GM12878 (cell line): ENCODE measurements around the gene DST. TPM values are rescaled to one million over a fixed set of nuclear protein-coding genes. Genes with fewer than 3 reads are reported as not detected.

Experiments used
- ATAC-seq: fragments of 200-7000 bp; cut with Tn5 transposase; 3 replicates; pipeline ENCODE4 v1.9.1; 2020; ENCODE audit warnings: mild to moderate bottlenecking, moderate library complexity
- BruUV-seq: library from RNA; stranded (reverse); fragments of 400-500 nt; replicated peaks from 2 replicates; lab custom pipeline; 2021; lab: Mats Ljungman, UMichigan
- CTCF ChIA-PET: fragments of 300-600 bp; sonication (Branson Sonifier 250); formaldehyde crosslinking; extraction: SDS; loops from one replicate; lab custom pipeline; 2021; ENCODE audit warnings: inconsistent platforms; lab: Yijun Ruan, JAX
- POLR2A ChIA-PET: fragments of 350-600 bp; formaldehyde crosslinking; extraction: SDS; loops from one replicate; lab custom pipeline; 2021; ENCODE audit warnings: inconsistent platforms; lab: Charles Lee
- RAD21 ChIA-PET: fragments of 300-600 bp; sonication (Branson Sonifier 250); formaldehyde crosslinking; loops from one replicate; lab custom pipeline; 2023; ENCODE audit warnings: antibody characterized with exemption; ENCODE audit not compliant: unreplicated experiment; lab: Charles Lee
- SMC1A ChIA-PET: fragments of 300-600 bp; sonication (Branson Sonifier 250); formaldehyde crosslinking; loops from one replicate; lab custom pipeline; 2023; ENCODE audit not compliant: unreplicated experiment, uncharacterized antibody; lab: Charles Lee
- DNase-seq: peaks from one replicate; pipeline ENCODE4 v3.0.0-alpha.2; 2011; ENCODE audit warnings: low read depth, low spot score
- FAIRE-seq: peaks from 3 replicates; lab custom pipeline; 2011; peaks lifted over from hg19 to GRCh38; lab: Jason Lieb, UNC
- H2AFZ ChIP-seq: 2 replicates; pipeline ENCODE4 v1.6.0; 2011; ENCODE audit warnings: low read depth, low read length, control low read depth; ENCODE audit not compliant: control insufficient read depth
- H3K27ac ChIP-seq: 2 replicates; pipeline ENCODE4 v1.5.1; 2011; ENCODE audit warnings: control low read depth; ENCODE audit not compliant: control insufficient read depth, insufficient read depth
- H3K27me3 ChIP-seq, 2 experiments: replicated peaks in 1 of 2; 2 replicates each; pipeline versions ENCODE4 v1.6.0 to v1.6.1; 2011; ENCODE audit warnings: low read length in 1 of 2; ENCODE audit not compliant: control insufficient read depth in 2 of 2, insufficient read depth in 2 of 2
- H3K36me3 ChIP-seq, 2 experiments: 2 replicates each; pipeline ENCODE4 v1.5.1; 2011; ENCODE audit warnings: low read length in 1 of 2; ENCODE audit not compliant: control insufficient read depth in 2 of 2, insufficient read depth in 2 of 2
- H3K4me1 ChIP-seq: 2 replicates; pipeline ENCODE4 v1.6.1; 2011; ENCODE audit warnings: mild to moderate bottlenecking, low read length, moderate library complexity, mixed read lengths; ENCODE audit not compliant: control insufficient read depth, insufficient read depth
- H3K4me2 ChIP-seq: 2 replicates; pipeline ENCODE4 v1.6.0; 2011; ENCODE audit warnings: control low read depth; ENCODE audit not compliant: control insufficient read depth, insufficient read depth
- H3K4me3 ChIP-seq: fragments of 200-600 bp; sonication (generic); 2 replicates; pipeline ENCODE4 v1.5.1; 2016
- H3K79me2 ChIP-seq: 2 replicates; pipeline ENCODE4 v1.6.0; 2011; ENCODE audit warnings: low read length; ENCODE audit not compliant: control insufficient read depth, insufficient read depth
- H3K9ac ChIP-seq: 2 replicates; pipeline ENCODE4 v1.8.0; 2011; ENCODE audit warnings: low read length, control low read depth, mixed read lengths; ENCODE audit not compliant: control insufficient read depth, insufficient read depth
- H3K9me3 ChIP-seq: replicated peaks from 3 replicates; pipeline ENCODE4 v1.5.1; 2011; ENCODE audit warnings: mild to moderate bottlenecking, low read length; ENCODE audit not compliant: control insufficient read depth, insufficient read depth
- H4K20me1 ChIP-seq: 2 replicates; pipeline ENCODE4 v1.6.0; 2011; ENCODE audit not compliant: control insufficient read depth, insufficient read depth
- ETV6 ChIP-seq, 2 experiments: fragments of 450-650 bp in 1 of 2; IDR thresholded peaks in 1 of 2; conservative IDR thresholded peaks in 1 of 2; 2 replicates each; pipeline ENCODE4 v1.6.1; 2014; ENCODE audit warnings: antibody characterized with exemption in 1 of 2, borderline replicate concordance in 1 of 2, low read depth in 1 of 2, mild to moderate bottlenecking in 1 of 2, moderate library complexity in 1 of 2
- HDGF ChIP-seq: fragments of 450-650 bp; IDR thresholded peaks from 2 replicates; pipeline ENCODE4 v1.6.1; 2016; ENCODE audit warnings: antibody characterized with exemption
- MTA3 ChIP-seq: IDR thresholded peaks from 2 replicates; pipeline ENCODE4 v1.6.1; 2012; ENCODE audit warnings: low read length, inconsistent platforms, borderline replicate concordance
- NFIC ChIP-seq: IDR thresholded peaks from 2 replicates; pipeline ENCODE4 v1.6.1; 2012; ENCODE audit warnings: low read depth, mild to moderate bottlenecking, inconsistent platforms, low read length, moderate library complexity
- RB1 ChIP-seq: fragments of 450-650 bp; formaldehyde crosslinking; IDR thresholded peaks from 2 replicates; pipeline ENCODE4 v1.6.1; 2017; ENCODE audit warnings: mild to moderate bottlenecking, borderline replicate concordance
- RCOR1 ChIP-seq: conservative IDR thresholded peaks from 2 replicates; pipeline ENCODE4 v1.6.1; 2012; ENCODE audit warnings: low read depth, low read length, improper control_type of control experiment
- ZNF384 ChIP-seq: IDR thresholded peaks from 2 replicates; pipeline ENCODE4 v1.6.1; 2012; ENCODE audit warnings: low read depth, mild to moderate bottlenecking, low read length, improper control_type of control experiment, borderline replicate concordance
- WGBS: methylation state at CpG from one replicate; pipeline ENCODE4 v1.1.6; 2016; ENCODE audit warnings: low lambda C conversion rate; ENCODE audit not compliant: insufficient replicate concordance, insufficient coverage; ENCODE audit errors: missing lambda C conversion rate; 5-methylcytosine and 5-hydroxymethylcytosine counted together
- in situ Hi-C: fragments of 300-500 bp; cut with MboI; formaldehyde crosslinking; loops from 9 replicates; pipeline ENCODE4 v1.14.3; 2018; ENCODE audit warnings: mixed read lengths
- intact Hi-C: fragments of 100-400 bp; cut with micrococcal nuclease; formaldehyde crosslinking; loops from one replicate; pipeline ENCODE4 v1.14.2; 2022; ENCODE audit not compliant: unreplicated experiment
- polyA plus RNA-seq, 11 experiments: library from polyadenylated mRNA; depleted of rRNA in 4 of 11; unstranded in 6 of 11; stranded (reverse) in 5 of 11; fragments of >200 nt; fragmentation: Nextera tagmentation in 4 of 11; fragmentation: Illumina TruSeq in 1 of 11; extraction: Ambion mirVana in 4 of 11; extraction: Trizol in 1 of 11; gene quantifications; 1 replicate in 1 of 11; 2 replicates in 10 of 11; pipeline versions ENCODE4 v1.2.1 to v1.2.3, GENCODE V29; 2011 to 2016; ENCODE audit warnings: inconsistent platforms in 2 of 11, missing spikeins in 2 of 11, low read depth in 1 of 11
- total RNA-seq, 4 experiments: library from RNA; depleted of rRNA in 3 of 4; stranded (reverse); fragments of >200 nt in 3 of 4; fragmentation: Illumina TruSeq in 1 of 4; extraction: Trizol in 1 of 4; gene quantifications; 2 replicates each; pipeline versions ENCODE4 v1.2.1 to v1.2.3, GENCODE V29; 2013 to 2021
- TF ChIP-seq, protein P1 (sequence below): fragments of 450-650 bp; formaldehyde crosslinking; IDR thresholded peaks from 2 replicates; pipeline ENCODE4 v1.4.0; 2022; ENCODE audit warnings: mild to moderate bottlenecking, moderate library complexity
- TF ChIP-seq, protein P2 (sequence below): fragments of 450-650 bp; IDR thresholded peaks from 2 replicates; pipeline ENCODE4 v1.6.1; 2016; ENCODE audit warnings: mild to moderate bottlenecking, moderate library complexity, borderline replicate concordance
- TF ChIP-seq, protein P3 (sequence below): fragments of 150-350 bp; IDR thresholded peaks from 2 replicates; pipeline ENCODE4 v1.6.1; 2014; ENCODE audit warnings: mild to moderate bottlenecking, low read depth, low read length

The DST gene
- total and polyA plus RNA-seq, 10 of the 15 experiments (the other 5 are each of a cell fraction or from before 2014, with no cell fraction given) = 32.1 to 156 (median 75.0) TPM

DNA sequence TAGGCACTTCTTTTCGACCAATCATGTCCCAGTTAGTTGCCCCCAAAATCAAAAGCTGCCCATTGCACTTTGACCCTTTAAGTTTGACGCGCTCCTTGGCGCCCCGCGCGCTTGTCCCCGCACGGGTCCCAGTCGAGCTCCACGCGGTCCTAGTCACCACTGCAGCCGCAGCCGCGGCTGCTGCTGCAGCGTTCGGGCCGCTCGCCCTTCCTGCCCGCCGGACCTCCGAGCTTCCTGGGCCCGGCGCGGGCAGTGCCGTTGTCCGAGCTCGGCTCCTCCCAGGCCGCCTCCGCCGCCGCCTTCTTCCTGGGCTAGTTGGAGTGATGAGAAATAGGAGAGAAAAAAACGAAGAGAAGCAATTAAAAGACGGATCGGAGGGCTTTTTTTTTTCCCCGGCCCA is 209.6 kb downstream of the DST start:
- BruUV-seq = no TSS peak

More for the DNA sequence above, 209.6 kb downstream of the DST start:
- H2AFZ ChIP-seq = no peak overlapping the region
- H3K4me1 ChIP-seq = no peaks in the 10 kb centered on the region
- no peaks in the 10 kb centered on the region for H3K27me3 ChIP-seq
- no peak overlapping the region for H3K9ac ChIP-seq
- TF ChIP-seq, protein P1, sequence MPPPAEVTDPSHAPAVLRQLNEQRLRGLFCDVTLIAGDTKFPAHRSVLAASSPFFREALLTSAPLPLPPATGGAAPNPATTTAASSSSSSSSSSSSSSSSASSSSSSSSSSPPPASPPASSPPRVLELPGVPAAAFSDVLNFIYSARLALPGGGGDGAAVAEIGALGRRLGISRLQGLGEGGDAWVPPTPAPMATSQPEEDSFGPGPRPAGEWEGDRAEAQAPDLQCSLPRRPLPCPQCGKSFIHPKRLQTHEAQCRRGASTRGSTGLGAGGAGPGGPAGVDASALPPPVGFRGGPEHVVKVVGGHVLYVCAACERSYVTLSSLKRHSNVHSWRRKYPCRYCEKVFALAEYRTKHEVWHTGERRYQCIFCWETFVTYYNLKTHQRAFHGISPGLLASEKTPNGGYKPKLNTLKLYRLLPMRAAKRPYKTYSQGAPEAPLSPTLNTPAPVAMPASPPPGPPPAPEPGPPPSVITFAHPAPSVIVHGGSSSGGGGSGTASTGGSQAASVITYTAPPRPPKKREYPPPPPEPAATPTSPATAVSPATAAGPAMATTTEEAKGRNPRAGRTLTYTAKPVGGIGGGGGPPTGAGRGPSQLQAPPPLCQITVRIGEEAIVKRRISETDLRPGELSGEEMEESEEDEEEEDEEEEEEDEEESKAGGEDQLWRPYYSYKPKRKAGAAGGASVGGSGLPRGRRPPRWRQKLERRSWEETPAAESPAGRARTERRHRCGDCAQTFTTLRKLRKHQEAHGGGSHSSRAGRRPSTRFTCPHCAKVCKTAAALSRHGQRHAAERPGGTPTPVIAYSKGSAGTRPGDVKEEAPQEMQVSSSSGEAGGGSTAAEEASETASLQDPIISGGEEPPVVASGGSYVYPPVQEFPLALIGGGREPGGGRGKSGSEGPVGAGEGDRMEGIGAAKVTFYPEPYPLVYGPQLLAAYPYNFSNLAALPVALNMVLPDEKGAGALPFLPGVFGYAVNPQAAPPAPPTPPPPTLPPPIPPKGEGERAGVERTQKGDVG = no peak
- TF ChIP-seq HDGF = no peak
- TF ChIP-seq NFIC = no peak
- TF ChIP-seq MTA3 = no peak
- TF ChIP-seq, protein P2, sequence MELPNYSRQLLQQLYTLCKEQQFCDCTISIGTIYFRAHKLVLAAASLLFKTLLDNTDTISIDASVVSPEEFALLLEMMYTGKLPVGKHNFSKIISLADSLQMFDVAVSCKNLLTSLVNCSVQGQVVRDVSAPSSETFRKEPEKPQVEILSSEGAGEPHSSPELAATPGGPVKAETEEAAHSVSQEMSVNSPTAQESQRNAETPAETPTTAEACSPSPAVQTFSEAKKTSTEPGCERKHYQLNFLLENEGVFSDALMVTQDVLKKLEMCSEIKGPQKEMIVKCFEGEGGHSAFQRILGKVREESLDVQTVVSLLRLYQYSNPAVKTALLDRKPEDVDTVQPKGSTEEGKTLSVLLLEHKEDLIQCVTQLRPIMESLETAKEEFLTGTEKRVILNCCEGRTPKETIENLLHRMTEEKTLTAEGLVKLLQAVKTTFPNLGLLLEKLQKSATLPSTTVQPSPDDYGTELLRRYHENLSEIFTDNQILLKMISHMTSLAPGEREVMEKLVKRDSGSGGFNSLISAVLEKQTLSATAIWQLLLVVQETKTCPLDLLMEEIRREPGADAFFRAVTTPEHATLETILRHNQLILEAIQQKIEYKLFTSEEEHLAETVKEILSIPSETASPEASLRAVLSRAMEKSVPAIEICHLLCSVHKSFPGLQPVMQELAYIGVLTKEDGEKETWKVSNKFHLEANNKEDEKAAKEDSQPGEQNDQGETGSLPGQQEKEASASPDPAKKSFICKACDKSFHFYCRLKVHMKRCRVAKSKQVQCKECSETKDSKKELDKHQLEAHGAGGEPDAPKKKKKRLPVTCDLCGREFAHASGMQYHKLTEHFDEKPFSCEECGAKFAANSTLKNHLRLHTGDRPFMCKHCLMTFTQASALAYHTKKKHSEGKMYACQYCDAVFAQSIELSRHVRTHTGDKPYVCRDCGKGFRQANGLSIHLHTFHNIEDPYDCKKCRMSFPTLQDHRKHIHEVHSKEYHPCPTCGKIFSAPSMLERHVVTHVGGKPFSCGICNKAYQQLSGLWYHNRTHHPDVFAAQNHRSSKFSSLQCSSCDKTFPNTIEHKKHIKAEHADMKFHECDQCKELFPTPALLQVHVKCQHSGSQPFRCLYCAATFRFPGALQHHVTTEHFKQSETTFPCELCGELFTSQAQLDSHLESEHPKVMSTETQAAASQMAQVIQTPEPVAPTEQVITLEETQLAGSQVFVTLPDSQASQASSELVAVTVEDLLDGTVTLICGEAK = no peak
- no peak for TF ChIP-seq ETV6 (conservative IDR thresholded peaks at IDR 0.05 in 1 of 2, IDR thresholded peaks at IDR 0.05 in 1 of 2; ENCODE audit: borderline replicate concordance in 1 of 2, low read depth in 1 of 2)
- TF ChIP-seq ZNF384 = no peak
- TF ChIP-seq, protein P3, sequence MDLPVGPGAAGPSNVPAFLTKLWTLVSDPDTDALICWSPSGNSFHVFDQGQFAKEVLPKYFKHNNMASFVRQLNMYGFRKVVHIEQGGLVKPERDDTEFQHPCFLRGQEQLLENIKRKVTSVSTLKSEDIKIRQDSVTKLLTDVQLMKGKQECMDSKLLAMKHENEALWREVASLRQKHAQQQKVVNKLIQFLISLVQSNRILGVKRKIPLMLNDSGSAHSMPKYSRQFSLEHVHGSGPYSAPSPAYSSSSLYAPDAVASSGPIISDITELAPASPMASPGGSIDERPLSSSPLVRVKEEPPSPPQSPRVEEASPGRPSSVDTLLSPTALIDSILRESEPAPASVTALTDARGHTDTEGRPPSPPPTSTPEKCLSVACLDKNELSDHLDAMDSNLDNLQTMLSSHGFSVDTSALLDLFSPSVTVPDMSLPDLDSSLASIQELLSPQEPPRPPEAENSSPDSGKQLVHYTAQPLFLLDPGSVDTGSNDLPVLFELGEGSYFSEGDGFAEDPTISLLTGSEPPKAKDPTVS = no peak
- no peak for TF ChIP-seq RB1
- no peak for TF ChIP-seq RCOR1
- ChIA-PET CTCF (interaction anchor here (1.2 kb wide), 1 partner anchor 252 kb away, joined by 3 read pairs; no protein-coding TSS in a partner anchor), RAD21 (no interaction called here), POLR2A (no interaction called here), SMC1A (no interaction called here)
- no peak overlapping the region for H3K27ac ChIP-seq
- no peak for FAIRE-seq
- no peaks in the 10 kb centered on the region for H4K20me1 ChIP-seq
- intact Hi-C loops (no loop called here), in situ Hi-C loops (no loop called here)
- H3K36me3 ChIP-seq = no peaks in the 10 kb centered on the region
- DNase-seq = no peak
- 84% methylated on average over 12 of the region's 36 CpGs for WGBS
- no peak overlapping the region for H3K4me3 ChIP-seq
- no peaks in the 10 kb centered on the region for H3K79me2 ChIP-seq
- no peak for ATAC-seq
- H3K9me3 ChIP-seq = no peaks in the 10 kb centered on the region; the same call in 2 of the 3 replicates
- no peak overlapping the region for H3K4me2 ChIP-seq
